HG03460 (cell line): ENCODE data around the gene CARMIL3.

ENCODE experiments used
- ATAC-seq: cut with Tn5 transposase; IDR thresholded peaks from one replicate; pipeline ENCODE4 v1.9.1; 2021; ENCODE audit not compliant: unreplicated experiment

Gene CARMIL3

GRCh38 chr14:24060984-24061913 lies 9.4 kb downstream of the CARMIL3 start:
- no peak for ATAC-seq

GRCh38 chr14:24062216-24062980 lies 10.6 kb downstream of the CARMIL3 start:
- ATAC-seq = no peak

- no peak for ATAC-seq
These were observed 11.5 kb downstream of the CARMIL3 start for GRCh38 chr14:24063263-24063836.

- no peak for ATAC-seq
These were observed 12.4 kb downstream of the CARMIL3 start for GRCh38 chr14:24064091-24064795.

GRCh38 chr14:24064856-24065255 lies 13.0 kb downstream of the CARMIL3 start:
- no peak for ATAC-seq

GRCh38 chr14:24065408-24065807 lies 13.6 kb downstream of the CARMIL3 start:
- no peak for ATAC-seq

- ATAC-seq = no peak
These were observed 14.8 kb downstream of the CARMIL3 start for GRCh38 chr14:24066496-24067132.

GRCh38 chr14:24067133-24068082 lies 15.6 kb downstream of the CARMIL3 start:
- no peak for ATAC-seq

GRCh38 chr14:24068711-24069410 lies 17.1 kb downstream of the CARMIL3 start:
- ATAC-seq = no peak

GRCh38 chr14:24069411-24069735 lies 17.6 kb downstream of the CARMIL3 start:
- ATAC-seq = no peak

- no peak for ATAC-seq
These were observed 18.7 kb downstream of the CARMIL3 start for GRCh38 chr14:24070285-24071143.

GRCh38 chr14:24071144-24071697 lies 19.4 kb downstream of the CARMIL3 start, which contains the start of gene CPNE6:
Gene CPNE6, plus strand, starts transcription at chr14:24071562. Its CDS starts 1,375 bp downstream, at chr14:24072937.
- ATAC-seq = no peak

GRCh38 chr14:24071836-24072430 lies 20.1 kb downstream of the CARMIL3 start:
- ATAC-seq = no peak

GRCh38 chr14:24072436-24072835 lies 20.6 kb downstream of the CARMIL3 start:
- ATAC-seq = no peak

GRCh38 chr14:24072881-24073877 lies 21.4 kb downstream of the CARMIL3 start:
- no peak for ATAC-seq
